ENCODE data around the gene THOC1. TPM values are rescaled to one million over a fixed set of nuclear protein-coding genes. Genes with fewer than 3 reads are reported as not detected.

The THOC1 gene
- total RNA-seq, 3 donors from 2014 or later, result 56.2 to 98.9 (median 67.5) TPM

DNA sequence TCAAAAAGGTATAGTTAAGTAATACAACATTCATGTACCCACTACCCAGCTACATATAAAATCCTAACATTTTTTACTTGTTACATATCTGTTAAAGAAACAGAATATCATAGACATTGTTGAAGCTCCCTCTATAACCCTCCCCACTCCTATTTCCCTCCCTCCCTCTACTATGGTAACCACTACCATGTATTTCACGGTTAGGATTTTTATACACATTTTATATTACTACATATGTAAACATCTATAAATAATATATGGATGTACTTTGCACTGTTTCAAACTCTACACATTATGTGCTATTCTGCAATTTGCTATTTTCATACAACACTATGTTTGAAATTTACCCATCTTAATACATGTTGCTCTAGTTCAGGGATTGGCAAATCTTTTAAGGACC is 36.3 kb downstream of the THOC1 start:
- intact Hi-C loops (cut with DNase I; ENCODE audit: low total_unique reads), result no loop called here
- H3K9me3 ChIP-seq, result no peaks in the 10 kb centered on the region
- TF ChIP-seq POLR2AphosphoS5 (IDR thresholded peaks at IDR 0.05) (no peak), POLR2A (IDR thresholded peaks at IDR 0.05) (no peak)
- TF ChIP-seq, protein P1, sequence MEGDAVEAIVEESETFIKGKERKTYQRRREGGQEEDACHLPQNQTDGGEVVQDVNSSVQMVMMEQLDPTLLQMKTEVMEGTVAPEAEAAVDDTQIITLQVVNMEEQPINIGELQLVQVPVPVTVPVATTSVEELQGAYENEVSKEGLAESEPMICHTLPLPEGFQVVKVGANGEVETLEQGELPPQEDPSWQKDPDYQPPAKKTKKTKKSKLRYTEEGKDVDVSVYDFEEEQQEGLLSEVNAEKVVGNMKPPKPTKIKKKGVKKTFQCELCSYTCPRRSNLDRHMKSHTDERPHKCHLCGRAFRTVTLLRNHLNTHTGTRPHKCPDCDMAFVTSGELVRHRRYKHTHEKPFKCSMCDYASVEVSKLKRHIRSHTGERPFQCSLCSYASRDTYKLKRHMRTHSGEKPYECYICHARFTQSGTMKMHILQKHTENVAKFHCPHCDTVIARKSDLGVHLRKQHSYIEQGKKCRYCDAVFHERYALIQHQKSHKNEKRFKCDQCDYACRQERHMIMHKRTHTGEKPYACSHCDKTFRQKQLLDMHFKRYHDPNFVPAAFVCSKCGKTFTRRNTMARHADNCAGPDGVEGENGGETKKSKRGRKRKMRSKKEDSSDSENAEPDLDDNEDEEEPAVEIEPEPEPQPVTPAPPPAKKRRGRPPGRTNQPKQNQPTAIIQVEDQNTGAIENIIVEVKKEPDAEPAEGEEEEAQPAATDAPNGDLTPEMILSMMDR (IDR thresholded peaks at IDR 0.05), result no peak
- H3K4me3 ChIP-seq, result no peak overlapping the region
- H3K27me3 ChIP-seq, result no peaks in the 10 kb centered on the region
- DNase-seq (ENCODE audit: low spot score in 2 of 2), result no peak
- no peaks in the 10 kb centered on the region for H3K36me3 ChIP-seq
- no peaks in the 10 kb centered on the region for H3K4me1 ChIP-seq
- H3K27ac ChIP-seq, result no peak overlapping the region

DNA sequence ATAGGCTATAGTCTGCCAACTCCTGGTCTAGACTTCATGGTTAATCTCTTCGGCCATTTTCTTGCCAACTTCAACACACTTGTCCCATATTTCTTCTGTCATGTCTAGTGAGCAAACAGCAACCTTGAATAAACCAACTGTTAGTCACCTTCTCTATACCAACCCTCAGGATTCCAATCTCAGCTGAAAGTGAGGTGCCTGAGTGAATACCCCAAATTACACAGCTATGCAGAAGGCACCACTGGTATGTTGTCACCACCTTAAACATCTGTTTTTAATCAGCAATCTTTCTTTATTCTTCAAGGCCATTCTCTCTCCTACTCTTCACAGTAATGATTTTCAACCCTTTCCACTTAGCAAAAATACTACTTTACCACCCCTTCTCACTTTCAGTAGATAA is 39.3 kb downstream of the THOC1 start:
- Histone ChIP-seq H3K9me3 (no peaks in the 10 kb centered on the region), H3K4me3 (no peak overlapping the region), H3K36me3 (no peaks in the 10 kb centered on the region), H3K27ac (no peak overlapping the region), H3K4me1 (no peaks in the 10 kb centered on the region), H3K27me3 (no peaks in the 10 kb centered on the region)
- no peak for TF ChIP-seq POLR2AphosphoS5 (IDR thresholded peaks at IDR 0.05)
- TF ChIP-seq, protein P1 (IDR thresholded peaks at IDR 0.05), result no peak
- TF ChIP-seq POLR2A (IDR thresholded peaks at IDR 0.05), result no peak
- no peak for DNase-seq (ENCODE audit: low spot score in 2 of 2)
- intact Hi-C loops (cut with DNase I; ENCODE audit: low total_unique reads), result no loop called here

DNA sequence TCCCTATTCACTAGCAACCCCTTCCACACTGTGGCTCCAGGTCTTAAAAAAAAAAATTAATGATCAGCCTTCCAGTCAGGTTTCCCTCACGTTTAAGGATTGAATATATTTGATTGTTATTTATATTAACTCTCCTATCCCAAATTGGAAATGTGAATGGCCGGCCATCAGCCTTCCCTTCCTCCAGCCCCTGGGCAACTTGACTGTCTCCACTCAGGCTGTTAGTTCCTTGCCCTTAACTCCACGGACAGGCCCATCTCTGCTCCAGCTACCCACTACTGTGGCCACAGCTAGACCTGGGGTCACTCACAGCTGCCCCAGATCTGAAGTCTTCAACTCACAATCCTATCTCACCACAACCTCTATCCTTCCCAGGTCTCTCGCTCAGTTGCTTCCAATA is 39.9 kb downstream of the THOC1 start:
- Histone ChIP-seq H3K4me3 (no peak overlapping the region), H3K36me3 (no peaks in the 10 kb centered on the region), H3K4me1 (no peaks in the 10 kb centered on the region), H3K9me3 (no peaks in the 10 kb centered on the region), H3K27me3 (no peaks in the 10 kb centered on the region), H3K27ac (no peak overlapping the region)
- TF ChIP-seq POLR2A (IDR thresholded peaks at IDR 0.05), result no peak
- no peak for TF ChIP-seq POLR2AphosphoS5 (IDR thresholded peaks at IDR 0.05)
- TF ChIP-seq, protein P1 (IDR thresholded peaks at IDR 0.05), result no peak
- intact Hi-C loops (cut with DNase I; ENCODE audit: low total_unique reads), result no loop called here
- DNase-seq (ENCODE audit: low spot score in 2 of 2), result no peak

DNA sequence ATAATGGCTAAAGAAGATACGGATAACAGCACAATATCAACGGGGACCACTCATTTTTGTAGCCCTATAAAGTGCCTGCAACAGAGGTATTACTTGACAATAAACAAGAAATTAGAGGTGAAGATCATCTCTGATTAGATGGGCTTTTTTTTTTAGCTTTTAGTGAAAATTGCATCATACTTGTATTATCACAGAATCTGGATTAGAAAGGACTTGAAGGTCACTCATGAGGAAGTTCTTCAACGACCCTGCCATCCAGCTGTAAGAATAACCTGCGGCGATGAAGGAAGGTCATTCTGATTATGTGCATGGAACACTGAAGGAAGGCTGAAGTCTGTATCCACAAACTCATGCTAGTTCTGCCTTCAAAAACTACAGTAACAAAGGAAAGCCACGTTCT is 40.5 kb downstream of the THOC1 start:
- Histone ChIP-seq H3K27ac (no peak overlapping the region), H3K36me3 (no peaks in the 10 kb centered on the region)

DNA sequence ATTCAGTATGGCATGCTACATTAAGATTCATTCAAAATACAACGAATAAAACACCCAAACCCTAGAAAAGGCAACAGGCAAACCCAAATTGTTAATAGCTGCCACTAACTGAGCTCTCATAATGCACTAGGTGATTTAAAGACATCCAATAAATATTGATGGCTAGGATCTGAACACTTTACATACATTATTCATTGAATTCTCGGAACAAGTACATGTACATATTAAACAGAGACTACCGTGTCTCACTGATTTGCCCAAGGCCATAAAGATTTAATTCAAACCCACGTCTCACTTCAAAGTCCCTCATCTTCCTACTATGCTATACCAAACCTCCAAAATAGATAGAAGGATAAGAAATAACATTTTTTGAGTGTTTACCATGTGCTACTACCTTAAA is 42.1 kb downstream of the THOC1 start:
- intact Hi-C loops (cut with DNase I; ENCODE audit: low total_unique reads), result no loop called here
- H3K36me3 ChIP-seq, result no peaks in the 10 kb centered on the region
- DNase-seq (ENCODE audit: low spot score in 2 of 2), result no peak

More for the DNA sequence above, 40.5 kb downstream of the THOC1 start:
- intact Hi-C loops (cut with DNase I; ENCODE audit: low total_unique reads), result no loop called here
- no peak for DNase-seq (ENCODE audit: low spot score in 2 of 2)
- Histone ChIP-seq H3K4me1 (no peaks in the 10 kb centered on the region), H3K27me3 (no peaks in the 10 kb centered on the region), H3K4me3 (no peak overlapping the region), H3K9me3 (no peaks in the 10 kb centered on the region)
- TF ChIP-seq, protein P1 (IDR thresholded peaks at IDR 0.05), result no peak
- TF ChIP-seq POLR2A (IDR thresholded peaks at IDR 0.05), result no peak
- TF ChIP-seq POLR2AphosphoS5 (IDR thresholded peaks at IDR 0.05), result no peak

More for the DNA sequence above, 42.1 kb downstream of the THOC1 start:
- H3K27me3 ChIP-seq, result no peaks in the 10 kb centered on the region
- H3K4me3 ChIP-seq, result no peak overlapping the region
- H3K4me1 ChIP-seq, result no peaks in the 10 kb centered on the region
- H3K9me3 ChIP-seq, result no peaks in the 10 kb centered on the region
- TF ChIP-seq POLR2A (IDR thresholded peaks at IDR 0.05) (no peak), POLR2AphosphoS5 (IDR thresholded peaks at IDR 0.05) (no peak)
- TF ChIP-seq, protein P1 (IDR thresholded peaks at IDR 0.05), result no peak
- H3K27ac ChIP-seq, result no peak overlapping the region

All from breast epithelium (tissue), 4 donors.